Measurements from ENCODE around the gene TMEM212.
"Not testable (repeated sequence)": the region's sequence is repeated elsewhere in the genome, so short reads cannot be mapped to it uniquely, and the experiment has no call there.

TMEM212 gene

GRCh38 chr3:171836855-171837254, 6.3 kb upstream of the TMEM212 start:
- DNase-seq: no peak

GRCh38 chr3:171837698-171838097, 5.5 kb upstream of the TMEM212 start:
- no peak for DNase-seq

DNA sequence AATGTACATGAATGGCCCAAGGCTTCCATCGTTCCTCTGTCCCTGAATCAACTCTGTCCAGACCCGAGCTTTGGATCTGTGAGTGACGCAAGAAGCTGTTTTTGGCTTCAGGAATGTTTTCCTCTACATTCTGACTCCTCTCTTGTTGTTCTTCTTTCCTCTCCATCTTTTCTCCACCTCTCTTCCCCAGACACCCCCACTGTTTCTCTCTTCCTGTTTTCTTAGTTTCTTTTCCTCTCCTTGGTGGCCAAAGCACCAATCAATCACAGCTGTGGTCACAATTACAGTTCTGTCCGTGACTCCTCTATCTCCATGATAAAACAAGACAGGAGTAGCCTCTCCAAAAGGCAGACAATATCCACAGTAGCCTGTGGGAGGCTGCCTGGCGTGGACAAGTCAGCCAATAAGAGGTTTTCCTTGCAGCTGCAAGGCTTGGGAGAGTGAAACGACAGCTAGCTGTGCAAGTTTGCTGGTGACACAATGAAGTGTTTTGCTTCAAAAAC, 4.9 kb upstream of the TMEM212 start:
- no peak for DNase-seq

DNA sequence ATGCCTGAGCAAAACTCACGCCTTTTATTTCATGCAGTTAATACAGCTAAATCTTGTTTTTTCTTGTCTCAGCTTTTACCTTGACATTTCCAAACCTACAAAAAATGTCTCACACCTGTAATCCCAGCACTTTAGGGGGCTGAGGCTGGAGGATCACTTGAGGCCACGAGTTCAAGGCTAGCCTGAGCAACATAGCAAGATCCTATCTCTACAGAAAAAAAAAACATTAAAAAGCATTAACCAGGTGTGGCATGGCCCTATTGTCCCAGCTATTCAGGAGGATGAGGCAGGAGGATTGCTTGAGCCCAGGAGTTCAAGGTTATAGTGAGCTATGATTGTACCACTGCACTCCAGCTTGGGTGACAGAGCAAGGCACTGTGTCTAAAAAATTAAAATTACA, 3.9 kb upstream of the TMEM212 start:
- DNase-seq: no peak

GRCh38 chr3:171840445-171840810, 2.7 kb upstream of the TMEM212 start:
- no peak for DNase-seq

DNA sequence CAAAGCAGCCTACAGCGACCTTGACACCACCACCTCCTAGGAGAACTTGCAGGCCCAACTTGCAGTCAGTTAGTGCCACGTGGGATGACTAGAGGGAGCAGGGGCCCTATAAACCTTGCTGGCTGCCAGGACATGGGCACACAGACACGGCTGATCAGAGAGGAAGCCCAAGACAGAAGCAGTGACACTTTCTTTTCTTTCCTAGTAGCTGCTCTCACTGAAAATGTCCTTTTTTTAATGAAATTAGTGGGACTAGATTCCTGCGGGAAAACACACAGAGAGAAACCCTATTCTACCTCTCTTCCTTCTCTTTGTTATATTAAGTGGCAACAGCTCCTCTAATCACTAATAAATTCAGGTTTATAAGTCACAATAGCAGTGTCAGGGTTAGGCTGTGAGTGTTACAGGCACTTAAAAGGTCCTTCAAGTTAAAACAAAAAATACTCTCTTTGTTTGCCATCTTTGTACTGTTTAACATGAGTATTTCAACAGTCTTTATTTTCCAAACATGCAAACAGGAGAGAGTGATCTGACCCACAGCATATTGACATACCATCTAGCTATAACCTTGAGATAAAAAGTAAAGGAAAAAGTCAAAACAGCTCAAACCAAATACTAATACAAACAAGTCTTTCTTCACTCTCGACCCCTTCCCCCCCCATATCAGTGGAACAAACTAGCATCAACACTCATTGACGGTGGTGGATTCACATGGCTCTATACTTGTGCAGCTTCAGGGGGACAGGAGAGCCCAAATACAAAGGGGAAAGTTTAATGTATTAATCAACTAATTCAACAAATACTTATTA, 2.1 kb upstream of the TMEM212 start:
- no peak for DNase-seq

DNA sequence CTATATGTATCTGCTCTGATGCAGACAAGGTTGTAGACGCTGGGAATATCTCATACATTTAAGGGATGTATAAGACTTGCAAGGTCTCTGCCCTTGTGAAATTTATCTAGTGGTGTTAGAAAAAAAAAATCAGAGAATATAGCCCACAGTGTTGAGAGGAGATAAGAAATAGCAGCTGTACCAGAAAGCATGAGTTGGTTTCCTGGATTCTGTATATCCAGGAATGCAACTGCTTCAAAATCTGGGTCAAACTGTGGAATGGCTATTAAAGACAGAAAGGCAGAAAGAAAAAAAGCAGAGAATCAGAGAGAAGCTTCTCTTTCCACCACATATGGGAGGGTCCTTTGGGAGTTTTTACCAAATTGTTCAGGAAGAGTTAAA, 1.5 kb upstream of the TMEM212 start:
- DNase-seq: no peak

DNA sequence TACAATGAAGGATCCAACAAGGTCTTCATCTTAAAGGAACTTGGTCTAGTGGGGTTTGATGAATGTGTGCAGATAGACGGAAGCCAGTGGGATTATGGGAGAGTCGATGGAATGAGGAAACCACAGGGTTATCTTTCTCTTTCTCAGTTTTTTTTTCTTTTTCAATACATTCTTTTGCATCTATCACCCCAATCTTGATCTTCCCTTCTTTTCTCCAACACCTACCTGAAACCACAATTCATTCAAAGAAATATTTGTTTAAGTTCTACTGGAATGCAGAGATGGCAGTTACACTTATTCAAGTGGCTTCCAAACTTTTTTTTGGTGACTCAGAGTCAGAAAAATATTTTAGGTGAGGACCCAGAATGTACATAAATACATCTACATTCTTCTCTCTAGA, 1.7 kb downstream of the TMEM212 start:
- no peak for DNase-seq

DNA sequence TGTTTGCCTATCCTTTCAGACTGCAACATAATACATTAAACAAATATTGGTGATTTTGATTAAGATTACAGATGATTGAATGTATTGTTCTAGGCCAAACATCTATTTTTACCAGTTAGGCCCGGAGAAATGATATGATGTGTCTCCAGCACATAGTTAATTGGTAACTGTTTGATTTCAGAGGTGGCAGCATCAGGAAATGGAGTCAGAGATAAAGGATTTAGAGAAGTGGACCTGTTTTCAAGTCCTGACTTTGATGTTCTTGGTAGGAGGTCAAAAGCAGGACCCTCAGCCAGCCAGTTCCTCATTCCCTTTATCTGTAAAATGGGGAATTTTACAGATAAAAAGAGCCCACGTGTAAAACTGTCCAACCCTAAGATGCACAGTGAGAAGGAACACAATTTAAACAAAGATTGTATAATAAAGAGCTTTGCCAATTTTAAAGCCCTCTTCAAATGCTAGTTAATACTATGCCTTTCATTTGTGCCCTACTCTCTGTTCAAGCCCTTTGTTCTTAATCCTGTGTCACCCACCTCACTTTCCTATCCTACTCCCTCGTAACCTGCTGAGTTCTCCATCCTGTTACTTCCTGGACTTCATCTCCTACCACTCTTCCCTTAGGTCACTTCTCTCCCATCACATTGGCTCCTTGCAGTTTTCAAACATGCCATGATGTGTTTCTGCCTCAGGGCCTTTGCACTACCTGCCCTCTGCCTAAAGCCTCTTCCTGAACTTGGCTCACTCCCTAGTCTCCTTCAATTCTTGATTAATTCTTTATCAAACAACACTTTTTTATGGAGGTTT, 2.5 kb downstream of the TMEM212 start:
- no peak for DNase-seq

DNA sequence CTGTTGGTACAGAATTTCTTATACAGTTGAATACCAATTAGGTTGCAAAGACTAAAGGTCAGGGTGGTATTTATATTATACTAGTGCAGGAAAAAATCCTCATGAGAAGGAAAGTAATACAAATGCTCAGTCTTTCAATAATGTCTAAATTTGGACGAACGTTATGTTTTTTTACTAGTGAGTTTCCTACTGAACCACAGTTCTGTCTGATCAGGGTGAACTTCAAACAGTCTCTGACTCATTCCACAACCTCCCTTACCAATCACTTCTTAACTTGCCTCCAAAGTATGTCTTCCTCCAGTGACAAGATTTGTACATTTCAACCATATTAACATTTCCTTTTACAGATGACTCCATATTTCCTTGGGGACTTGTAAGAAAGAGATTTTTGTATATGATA, 3.4 kb downstream of the TMEM212 start:
- DNase-seq: no peak

GRCh38 chr3:171847133-171847532, 4.0 kb downstream of the TMEM212 start:
- no peak for DNase-seq

- no peak for DNase-seq
These were observed 4.6 kb downstream of the TMEM212 start for GRCh38 chr3:171847595-171848259.

DNA sequence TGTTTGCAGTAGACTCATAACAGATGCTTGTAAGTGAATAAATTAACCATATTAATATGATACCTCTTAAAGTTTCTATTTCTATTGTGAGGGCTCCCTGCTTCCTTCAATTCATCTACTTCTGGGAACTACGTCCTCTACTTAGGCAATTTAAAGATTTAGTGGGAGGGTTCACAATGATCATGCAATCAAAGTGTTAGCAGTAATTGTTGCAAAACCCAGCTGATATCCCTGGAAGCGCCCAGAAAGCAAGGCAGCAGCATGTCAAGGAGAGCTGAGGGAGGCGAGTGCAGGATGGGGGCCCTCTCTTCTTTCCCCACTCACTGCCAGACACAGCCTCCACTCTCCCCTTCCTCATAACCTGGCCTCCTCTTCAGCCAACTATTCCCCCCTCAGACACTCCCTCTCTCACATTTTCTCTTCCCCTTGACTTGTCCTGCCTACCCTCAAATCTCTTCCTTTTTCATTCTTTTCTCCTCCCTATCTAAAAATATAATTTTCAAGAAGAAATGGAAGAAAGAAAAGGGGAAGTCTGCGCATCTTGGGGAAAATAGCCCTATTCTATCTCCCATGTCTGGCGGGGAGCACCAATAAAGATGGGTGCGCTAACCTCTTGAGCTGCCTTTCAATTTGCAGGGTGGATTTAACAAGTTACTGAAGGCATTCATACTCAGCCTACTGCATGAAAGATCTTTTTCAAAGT, 6.6 kb downstream of the TMEM212 start:
- no peak for DNase-seq

DNA sequence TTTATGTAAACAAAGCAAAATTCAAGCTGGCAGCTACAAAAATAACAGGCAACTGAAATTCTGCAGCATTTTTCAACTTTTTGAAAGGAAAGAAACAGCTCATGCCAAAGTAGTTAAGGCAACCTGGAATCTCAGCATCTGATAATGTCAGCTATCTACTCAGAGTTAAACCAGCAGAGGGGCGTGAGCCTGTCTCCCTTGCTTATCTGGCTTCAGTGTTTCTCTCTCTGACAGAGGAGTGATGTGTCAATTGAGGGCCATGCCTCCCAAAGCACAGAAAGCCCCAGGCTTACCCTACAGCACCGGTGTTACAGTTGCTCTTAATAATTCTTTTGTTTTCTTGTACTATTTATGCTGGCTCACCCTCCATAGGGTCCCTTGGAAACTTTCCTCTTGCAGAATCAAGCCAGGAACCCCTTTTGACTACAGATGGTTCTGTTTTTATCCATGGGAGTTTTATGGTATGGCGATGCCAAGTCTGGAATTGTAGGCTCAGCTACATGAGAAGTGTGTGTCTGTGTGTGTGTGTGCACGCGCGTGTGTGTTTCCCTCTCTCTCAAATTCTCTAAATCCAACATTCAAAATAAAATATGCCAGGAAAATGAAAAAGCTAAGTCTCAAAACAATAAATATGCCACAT, 7.3 kb downstream of the TMEM212 start:
- DNase-seq: no peak

DNA sequence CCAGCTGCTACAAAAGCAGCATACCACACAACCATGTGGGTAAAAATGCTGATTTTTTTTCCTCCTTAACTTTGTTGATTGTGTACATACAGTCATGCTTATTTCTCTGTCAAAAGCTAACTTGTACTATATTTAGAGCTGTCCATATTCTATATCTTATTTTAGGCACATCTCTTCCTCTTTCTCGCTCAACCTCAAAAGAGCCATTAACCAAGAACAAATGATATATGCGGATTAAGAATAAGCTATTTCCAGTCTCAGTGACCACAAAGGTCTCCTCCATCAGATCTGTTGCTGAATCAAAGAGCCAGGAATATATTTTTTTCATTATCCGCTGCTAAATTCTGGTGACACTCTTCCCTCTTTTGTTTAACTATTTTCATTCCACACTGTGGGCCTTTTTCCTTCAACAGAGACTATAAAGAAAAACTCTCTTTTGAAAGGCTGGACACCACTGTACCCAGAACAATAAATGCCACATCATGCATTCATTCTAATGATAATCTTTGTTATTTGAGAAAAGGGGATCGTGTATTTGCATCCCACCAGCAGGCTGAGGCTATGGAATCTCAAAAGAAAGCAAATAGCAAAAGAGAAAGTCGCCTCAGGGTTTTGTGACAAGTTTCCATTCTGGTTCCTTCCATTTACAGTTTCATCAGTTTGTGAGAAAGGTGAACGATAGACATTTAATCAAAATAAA, 8.0 kb downstream of the TMEM212 start:
- DNase-seq: no peak

DNA sequence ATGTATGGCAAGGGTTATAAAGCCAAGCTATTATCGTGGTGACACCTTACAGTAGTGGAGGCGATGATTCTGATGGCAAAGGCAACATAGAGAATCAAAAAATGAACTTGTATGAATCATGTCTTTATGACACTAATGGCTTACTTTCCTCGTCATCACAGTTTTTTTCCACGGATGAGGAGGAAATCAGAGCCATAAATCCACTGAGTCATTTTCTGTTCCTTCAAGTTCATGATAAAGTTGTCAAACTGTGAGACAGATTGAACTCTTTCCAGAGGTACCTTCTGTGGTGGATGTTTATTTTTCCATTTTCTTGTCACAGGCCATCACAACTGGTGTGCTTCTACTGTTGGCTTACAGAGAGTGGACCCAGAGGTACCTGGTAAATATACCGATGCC, 8.5 kb downstream of the TMEM212 start:
- DNase-seq: no peak

- DNase-seq: no peak
These were observed 11.6 kb downstream of the TMEM212 start for GRCh38 chr3:171854649-171855305.

- DNase-seq: not testable (repeated sequence)
These were observed 15.6 kb downstream of the TMEM212 start for GRCh38 chr3:171858770-171859169.

DNA sequence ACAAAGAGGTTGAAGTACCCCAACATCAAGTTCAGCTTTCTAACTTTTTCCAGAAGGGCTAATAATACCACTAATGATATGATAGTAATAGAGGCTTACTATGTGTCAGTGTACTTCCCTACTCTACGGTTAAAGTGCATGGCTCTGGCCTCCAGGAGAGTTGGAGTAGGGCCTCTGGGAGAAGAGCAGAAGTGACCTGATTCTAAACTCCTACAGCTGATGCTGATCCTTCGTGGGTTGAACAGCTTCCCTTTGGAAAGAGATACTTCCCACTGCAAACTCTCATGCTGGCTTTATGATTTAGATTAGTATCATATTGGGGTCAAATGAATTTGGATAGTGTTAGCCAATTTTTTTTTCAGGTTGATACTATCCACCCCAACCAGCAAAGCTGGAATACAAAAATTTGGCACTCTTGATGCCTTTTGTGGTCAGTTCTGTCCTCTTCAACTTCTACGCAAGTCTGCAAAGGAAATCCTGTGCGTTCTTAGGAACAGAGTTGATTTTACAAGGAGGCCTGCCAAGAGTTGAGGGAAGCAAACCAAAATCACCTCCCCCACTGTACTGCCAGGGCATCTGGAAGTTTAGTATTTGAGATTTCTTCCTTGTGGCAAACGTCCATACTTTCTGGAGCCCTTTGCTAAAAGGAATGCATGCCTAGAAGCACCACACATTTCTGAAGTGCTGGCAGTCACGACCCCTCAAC, 17.8 kb downstream of the TMEM212 start:
- no peak for DNase-seq

DNA sequence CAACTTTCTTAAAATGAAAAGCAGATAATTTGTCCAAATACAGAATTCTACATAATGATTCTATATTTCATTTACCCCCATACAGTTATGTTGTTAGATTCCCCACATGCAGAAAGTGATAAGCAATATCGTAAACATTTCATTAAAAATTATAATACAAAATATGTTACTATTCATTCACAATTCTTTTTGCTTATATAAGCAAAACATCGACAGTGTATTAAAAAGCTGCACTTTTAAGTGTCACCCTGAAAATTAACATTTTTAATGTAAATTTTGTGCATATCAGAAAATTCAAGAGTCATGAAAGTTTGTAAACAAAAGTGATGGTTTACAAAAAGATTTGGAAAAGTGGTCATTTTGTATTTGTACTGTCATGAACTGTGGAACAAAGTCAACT, 19.2 kb downstream of the TMEM212 start:
- no peak for DNase-seq

Measured in activated T-cell treated with anti-CD3 and anti-CD28 coated beads for 4 hours (primary cell).